Caco-2 (cell line): ENCODE data around the gene ZNF638. TPM values are rescaled to one million over a fixed set of nuclear protein-coding genes. Genes with fewer than 3 reads are reported as not detected.

Experiments
- BruUV-seq: library from RNA; stranded (reverse); fragments of 400-500 nt; replicated peaks from 2 replicates; lab custom pipeline; 2021; lab: Mats Ljungman, UMichigan
- CTCF ChIA-PET: fragments of 300-600 bp; sonication (Branson Sonifier 250); formaldehyde crosslinking; loops from one replicate; lab custom pipeline; 2022; ENCODE audit warnings: antibody characterized with exemption; lab: Charles Lee
- POLR2A ChIA-PET: fragments of 300-600 bp; sonication (Branson Sonifier 250); formaldehyde crosslinking; loops from one replicate; lab custom pipeline; 2022; ENCODE audit warnings: antibody characterized with exemption; lab: Charles Lee
- DNase-seq, 2 experiments: peaks; one replicate each; pipeline versions ENCODE4 v3.0.0 to v3.0.0-alpha.2; 2020 to 2022
- H3K27me3 ChIP-seq: replicated peaks from 2 replicates; pipeline ENCODE4 v1.6.0; 2011; ENCODE audit warnings: low read length; ENCODE audit not compliant: control insufficient read depth, insufficient read depth
- H3K36me3 ChIP-seq: 2 replicates; pipeline ENCODE4 v1.5.1; 2011; ENCODE audit warnings: low read length; ENCODE audit not compliant: control insufficient read depth, insufficient read depth
- H3K4me1 ChIP-seq: fragments of 250-450 bp; sonication (Bioruptor Pico); 2 replicates; pipeline ENCODE4 v1.5.1; 2020; ENCODE audit warnings: mild to moderate bottlenecking
- H3K4me3 ChIP-seq: 2 replicates; pipeline ENCODE4 v1.5.1; 2011; ENCODE audit warnings: low read depth, mild to moderate bottlenecking, control low read depth, low read length
- H3K9me3 ChIP-seq: fragments of 250-450 bp; sonication (Bioruptor Pico); 2 replicates; pipeline ENCODE4 v1.5.1; 2020; ENCODE audit warnings: mild to moderate bottlenecking, moderate library complexity
- H3K27ac Mint-ChIP-seq: one replicate; pipeline ENCODE4 v1.8.0; 2022; ENCODE audit warnings: mixed read lengths; ENCODE audit not compliant: unreplicated experiment
- H3K27me3 Mint-ChIP-seq: one replicate; pipeline ENCODE4 v1.8.0; 2022; ENCODE audit warnings: mixed read lengths; ENCODE audit not compliant: insufficient read depth, unreplicated experiment
- H3K36me3 Mint-ChIP-seq: one replicate; pipeline ENCODE4 v1.8.0; 2022; ENCODE audit warnings: mild to moderate bottlenecking, mixed read lengths; ENCODE audit not compliant: insufficient read depth, unreplicated experiment
- H3K4me1 Mint-ChIP-seq: one replicate; pipeline ENCODE4 v1.8.0; 2022; ENCODE audit warnings: low read depth, mixed read lengths; ENCODE audit not compliant: unreplicated experiment
- H3K4me3 Mint-ChIP-seq: one replicate; pipeline ENCODE4 v1.8.0; 2022; ENCODE audit warnings: mild to moderate bottlenecking, moderate library complexity, mixed read lengths; ENCODE audit not compliant: unreplicated experiment
- H3K9me3 Mint-ChIP-seq: one replicate; pipeline ENCODE4 v1.8.0; 2022; ENCODE audit warnings: mixed read lengths; ENCODE audit not compliant: unreplicated experiment
- CTCF ChIP-seq, 2 experiments: fragments of 200-600 bp in 1 of 2; IDR thresholded peaks; 1 replicate in 1 of 2; 2 replicates in 1 of 2; pipeline versions ENCODE4 v1.5.1 to v1.8.0; 2011 to 2022; ENCODE audit warnings: antibody characterized with exemption in 1 of 2, control low read depth in 1 of 2, inconsistent platforms in 1 of 2, low read depth in 1 of 2, low read length in 1 of 2, mild to moderate bottlenecking in 1 of 2, moderate library complexity in 1 of 2; ENCODE audit not compliant: insufficient read depth in 1 of 2, severe bottlenecking in 1 of 2, unreplicated experiment in 1 of 2
- intact Hi-C: fragments of 100-400 bp; cut with micrococcal nuclease; formaldehyde crosslinking; loops from one replicate; pipeline ENCODE4 v1.10.0; 2022; ENCODE audit not compliant: unreplicated experiment
- total RNA-seq: library from RNA; stranded (reverse); gene quantifications from 2 replicates; pipeline ENCODE4 v1.2.3, GENCODE V29; 2022

The ZNF638 gene
- total RNA-seq, 1 experiment from 2014 or later, result 133 TPM

GRCh38 chr2:71468279-71469015 lies 136.9 kb downstream of the ZNF638 start:
- no peak overlapping the region for H3K4me3 ChIP-seq
- intact Hi-C loops, result no loop called here
- H3K27me3 ChIP-seq, result no peaks in the 10 kb centered on the region; the same call in 1 of the 2 replicates
- ChIA-PET POLR2A (no interaction called here), CTCF (interaction anchor here (1.4 kb wide), 1 partner anchor 42 kb away, joined by 3 read pairs; no protein-coding TSS in a partner anchor)
- no peaks in the 10 kb centered on the region; the same call in 1 of the 2 replicates for H3K9me3 ChIP-seq
- no peaks in the 10 kb centered on the region for H3K4me1 ChIP-seq
- H3K36me3 ChIP-seq, result no peaks in the 10 kb centered on the region; the same call in 1 of the 2 replicates
- Mint-ChIP-seq H3K9me3 (peaks cover 10% of the 10 kb centered on the region), H3K27me3 (peaks cover 14% of the 10 kb centered on the region), H3K27ac (no peak overlapping the region), H3K4me1 (peaks cover 7% of the 10 kb centered on the region), H3K36me3 (no peaks in the 10 kb centered on the region), H3K4me3 (no peak overlapping the region)
- no peak for DNase-seq
- BruUV-seq, result no TSS peak
- no peak for TF ChIP-seq CTCF (IDR thresholded peaks at IDR 0.05; ENCODE audit: insufficient read depth in 1 of 2, low read depth in 1 of 2, low read length in 1 of 2, severe bottlenecking in 1 of 2, unreplicated experiment in 1 of 2)

GRCh38 chr2:71469403-71470398 lies 138.1 kb downstream of the ZNF638 start:
- peaks cover 14% of the 10 kb centered on the region for H3K27me3 Mint-ChIP-seq
- no peaks in the 10 kb centered on the region for H3K36me3 ChIP-seq
- ChIA-PET POLR2A (no interaction called here), CTCF (interaction anchor here (0.8 kb wide), 1 partner anchor 9 kb away, joined by 4 read pairs; no protein-coding TSS in a partner anchor)
- peaks cover 10% of the 10 kb centered on the region for H3K9me3 Mint-ChIP-seq
- no peaks in the 10 kb centered on the region for H3K9me3 ChIP-seq
- no peaks in the 10 kb centered on the region; the same call in 1 of the 2 replicates for H3K27me3 ChIP-seq
- H3K4me1 Mint-ChIP-seq, result peaks cover 7% of the 10 kb centered on the region
- H3K27ac Mint-ChIP-seq, result no peak overlapping the region
- H3K4me3 ChIP-seq, result no peak overlapping the region
- H3K4me1 ChIP-seq, result no peaks in the 10 kb centered on the region
- no peak for DNase-seq
- no peaks in the 10 kb centered on the region for H3K36me3 Mint-ChIP-seq
- BruUV-seq, result no TSS peak
- intact Hi-C loops, result no loop called here
- TF ChIP-seq CTCF (IDR thresholded peaks at IDR 0.05; ENCODE audit: insufficient read depth in 1 of 2, low read depth in 1 of 2, low read length in 1 of 2, severe bottlenecking in 1 of 2, unreplicated experiment in 1 of 2), result no peak
- H3K4me3 Mint-ChIP-seq, result no peak overlapping the region

GRCh38 chr2:71471276-71471675 lies 139.7 kb downstream of the ZNF638 start:
- H3K4me3 ChIP-seq, result no peak overlapping the region
- Mint-ChIP-seq H3K36me3 (no peaks in the 10 kb centered on the region), H3K4me1 (peaks cover 7% of the 10 kb centered on the region), H3K27me3 (peaks cover 14% of the 10 kb centered on the region), H3K9me3 (peaks cover 10% of the 10 kb centered on the region), H3K27ac (no peak overlapping the region), H3K4me3 (no peak overlapping the region)
- ChIA-PET POLR2A (no interaction called here), CTCF (interaction anchor here (0.6 kb wide), 1 partner anchor 245 kb away, joined by 3 read pairs; no protein-coding TSS in a partner anchor)
- H3K27me3 ChIP-seq, result no peaks in the 10 kb centered on the region; the same call in 1 of the 2 replicates
- no peaks in the 10 kb centered on the region for H3K36me3 ChIP-seq
- H3K4me1 ChIP-seq, result no peaks in the 10 kb centered on the region
- no peak for TF ChIP-seq CTCF (IDR thresholded peaks at IDR 0.05; ENCODE audit: insufficient read depth in 1 of 2, low read depth in 1 of 2, low read length in 1 of 2, severe bottlenecking in 1 of 2, unreplicated experiment in 1 of 2)
- no TSS peak for BruUV-seq
- H3K9me3 ChIP-seq, result no peaks in the 10 kb centered on the region
- intact Hi-C loops, result no loop called here
- no peak for DNase-seq
